ENCODE measurements around the gene ZC3H12C.

GRCh38 chr11:110086892-110087309 lies 6.3 kb upstream of the ZC3H12C start:
- TF ChIP-seq CTCF (IDR thresholded peaks at IDR 0.05) = no peak
- TF ChIP-seq POLR2A (IDR thresholded peaks at IDR 0.05) = no peak
